Activated CD4-positive, alpha-beta memory T cell treated with anti-CD3 and anti-CD28 coated beads for 36 hours (primary cell): ENCODE data around the gene WDFY4. TPM values are rescaled to one million over a fixed set of nuclear protein-coding genes. Genes with fewer than 3 reads are reported as not detected.

Experiments
- CTCF ChIA-PET: fragments of 350-600 bp; sonication (Branson Sonifier 250); formaldehyde crosslinking; loops from one replicate; lab custom pipeline; 2021; ENCODE audit warnings: antibody characterized with exemption, inconsistent platforms; lab: Charles Lee
- POLR2A ChIA-PET: fragments of 350-600 bp; sonication (Branson Sonifier 250); formaldehyde crosslinking; loops from one replicate; lab custom pipeline; 2021; ENCODE audit warnings: antibody characterized with exemption; lab: Charles Lee
- DNase-seq: peaks from one replicate; pipeline ENCODE4 v3.0.0-alpha.2; 2020
- H3K27ac Mint-ChIP-seq: one replicate; pipeline ENCODE4 v1.8.0; 2021; ENCODE audit warnings: mixed read lengths
- H3K27me3 Mint-ChIP-seq: one replicate; pipeline ENCODE4 v1.8.0; 2021; ENCODE audit warnings: mixed read lengths
- H3K36me3 Mint-ChIP-seq: one replicate; pipeline ENCODE4 v1.8.0; 2021; ENCODE audit warnings: mixed read lengths
- H3K4me1 Mint-ChIP-seq: one replicate; pipeline ENCODE4 v1.8.0; 2021; ENCODE audit warnings: low read depth, mixed read lengths
- H3K4me3 Mint-ChIP-seq: one replicate; pipeline ENCODE4 v1.8.0; 2021; ENCODE audit warnings: mild to moderate bottlenecking, mixed read lengths
- H3K9me3 Mint-ChIP-seq: one replicate; pipeline ENCODE4 v1.8.0; 2021; ENCODE audit warnings: mixed read lengths
- intact Hi-C: fragments of 100-400 bp; cut with micrococcal nuclease; formaldehyde crosslinking; loops from one replicate; pipeline ENCODE4 v1.15.1; 2023
- total RNA-seq, 2 experiments: library from RNA; stranded (reverse); gene quantifications; one replicate each; pipeline ENCODE4 v1.2.3, GENCODE V29; 2021

WDFY4 gene
- total RNA-seq, 2 experiments from 2014 or later: not detected

DNA sequence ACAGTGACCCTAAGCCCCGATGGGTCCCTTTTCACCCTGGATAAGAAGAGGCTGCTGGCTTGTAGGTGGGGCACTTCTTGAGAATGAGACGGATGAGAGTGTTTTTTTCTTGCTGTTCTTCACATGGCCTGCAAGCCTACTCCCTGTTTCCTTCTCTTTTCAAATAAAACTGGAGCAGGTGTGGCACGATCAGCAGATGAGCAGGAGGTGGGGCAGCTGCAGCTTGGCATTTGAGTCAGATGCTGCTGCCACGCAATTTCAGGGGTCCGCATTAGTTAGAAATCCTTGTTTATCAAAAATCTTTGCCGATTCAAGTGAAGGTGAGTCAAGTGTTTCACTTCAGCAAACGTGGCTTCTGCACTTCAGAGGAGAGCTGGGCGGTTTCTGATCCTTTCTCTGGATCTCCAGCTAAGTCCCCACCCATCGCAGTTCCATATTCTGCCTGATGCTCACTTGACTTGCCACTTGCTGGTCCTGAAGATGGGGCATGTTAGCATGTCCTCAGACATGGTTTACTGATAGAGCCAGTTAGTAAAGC lies 20.8 kb downstream of the WDFY4 start:
- H3K36me3 Mint-ChIP-seq: no peaks in the 10 kb centered on the region
- no peaks in the 10 kb centered on the region for H3K4me1 Mint-ChIP-seq
- H3K9me3 Mint-ChIP-seq: no peaks in the 10 kb centered on the region
- CTCF ChIA-PET: interaction anchor here (0.7 kb wide), 1 partner anchor 49 kb away, joined by 3 read pairs; no protein-coding TSS in a partner anchor
- intact Hi-C loops: no loop called here
- POLR2A ChIA-PET: no interaction called here
- H3K4me3 Mint-ChIP-seq: no peak overlapping the region
- H3K27me3 Mint-ChIP-seq: peaks cover 2% of the 10 kb centered on the region
- H3K27ac Mint-ChIP-seq: no peak overlapping the region
- no peak for DNase-seq

DNA sequence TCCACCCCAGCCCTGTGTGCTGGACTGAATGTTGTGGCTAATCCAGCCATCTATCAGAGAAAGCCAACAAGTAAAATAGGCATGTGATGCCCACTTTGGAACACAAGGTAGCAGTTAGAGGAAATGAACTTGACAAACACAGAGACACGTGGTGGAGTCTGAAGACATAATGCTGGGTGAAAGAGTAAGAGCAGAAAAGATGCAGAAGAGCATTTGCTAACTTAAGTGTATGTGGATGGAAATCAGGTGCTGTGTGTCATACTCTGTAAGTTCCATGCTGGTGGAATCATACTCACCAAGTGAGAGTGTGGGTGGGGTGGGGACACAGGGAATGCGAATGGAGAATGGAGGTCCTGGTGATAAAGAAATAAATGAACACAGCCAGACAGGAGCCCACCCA lies 22.8 kb downstream of the WDFY4 start:
- intact Hi-C loops: no loop called here
- CTCF ChIA-PET: no interaction called here
- Mint-ChIP-seq H3K27me3 (peaks cover 3% of the 10 kb centered on the region), H3K36me3 (no peaks in the 10 kb centered on the region), H3K4me1 (no peaks in the 10 kb centered on the region), H3K9me3 (no peaks in the 10 kb centered on the region), H3K4me3 (no peak overlapping the region), H3K27ac (no peak overlapping the region)
- DNase-seq: no peak
- POLR2A ChIA-PET: no interaction called here

DNA sequence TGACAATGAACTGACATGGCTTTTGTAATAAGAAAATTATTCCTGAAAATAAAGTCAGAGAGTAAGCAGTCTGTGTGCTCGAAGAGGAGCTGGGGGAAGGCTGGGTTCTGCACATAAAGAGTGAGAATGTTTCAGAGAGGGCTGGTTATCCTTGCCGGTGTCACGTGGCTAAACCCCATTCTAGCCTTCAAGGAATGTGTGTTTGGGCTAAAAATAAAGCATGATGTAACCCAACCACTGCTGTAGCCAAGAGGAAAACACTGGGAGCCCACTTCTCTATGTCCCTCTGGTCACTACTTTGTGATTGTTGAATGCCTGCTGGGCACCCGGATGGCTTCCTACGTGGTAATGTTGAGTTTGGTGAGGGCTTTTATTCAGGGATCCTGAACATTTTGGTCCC lies 23.5 kb downstream of the WDFY4 start:
- ChIA-PET CTCF (no interaction called here), POLR2A (no interaction called here)
- intact Hi-C loops: no loop called here
- Mint-ChIP-seq H3K27me3 (peaks cover 3% of the 10 kb centered on the region), H3K4me3 (no peak overlapping the region), H3K27ac (no peak overlapping the region), H3K4me1 (no peaks in the 10 kb centered on the region), H3K36me3 (no peaks in the 10 kb centered on the region), H3K9me3 (no peaks in the 10 kb centered on the region)
- DNase-seq: no peak

DNA sequence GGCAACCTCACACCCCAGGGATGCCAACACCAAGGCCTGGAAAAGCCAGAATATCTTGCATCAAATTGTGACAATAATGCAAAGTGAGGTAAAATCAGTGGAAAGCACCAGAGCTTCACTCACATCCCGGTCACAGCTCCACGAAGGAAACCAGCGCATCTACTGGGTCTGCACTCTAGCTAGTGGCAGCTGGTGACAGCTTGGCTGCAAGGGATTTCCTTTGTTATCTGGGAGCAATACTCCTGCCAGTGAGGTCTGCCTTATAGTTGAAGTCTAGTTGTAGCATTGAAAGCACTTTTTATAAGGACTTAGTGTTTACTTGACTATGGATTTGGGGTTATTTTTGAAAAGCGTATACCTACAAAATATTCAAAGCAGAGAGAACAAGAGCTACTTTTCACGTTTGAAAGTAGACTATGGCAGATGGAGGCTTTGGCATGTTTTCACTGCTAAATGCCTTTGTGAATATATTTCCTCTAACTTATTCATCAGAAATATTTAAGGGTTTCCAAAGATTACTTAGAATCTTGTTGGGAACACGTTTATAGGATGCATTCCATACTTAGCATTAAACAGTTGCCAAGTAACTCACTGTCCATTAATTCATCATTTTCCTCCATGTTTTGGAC lies 26.1 kb downstream of the WDFY4 start:
- POLR2A ChIA-PET: no interaction called here
- intact Hi-C loops: no loop called here
- Mint-ChIP-seq H3K9me3 (peaks cover 11% of the 10 kb centered on the region), H3K27ac (no peak overlapping the region), H3K4me3 (no peak overlapping the region), H3K4me1 (no peaks in the 10 kb centered on the region), H3K36me3 (no peaks in the 10 kb centered on the region), H3K27me3 (peaks cover 1% of the 10 kb centered on the region)
- CTCF ChIA-PET: no interaction called here
- DNase-seq: no peak

DNA sequence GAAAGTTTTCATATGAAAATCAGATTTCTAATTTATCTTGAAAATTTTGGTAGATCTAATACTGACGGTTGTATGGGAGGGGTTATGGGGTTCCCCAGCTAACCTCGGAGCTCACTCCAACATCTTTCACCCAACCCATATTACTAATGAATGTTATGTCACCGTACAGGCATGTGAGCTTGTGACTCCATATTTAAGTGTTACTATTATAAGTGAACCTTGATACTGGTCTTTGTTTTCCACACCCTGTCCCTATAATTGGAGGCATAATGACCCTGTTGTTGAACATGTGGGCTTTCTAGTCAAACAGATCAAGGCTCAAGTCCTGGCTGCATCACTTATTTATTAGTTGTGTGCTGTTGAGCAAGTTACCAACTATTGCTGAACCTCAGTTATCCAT lies 27.2 kb downstream of the WDFY4 start:
- Mint-ChIP-seq H3K36me3 (no peaks in the 10 kb centered on the region), H3K9me3 (peaks cover 11% of the 10 kb centered on the region), H3K27ac (no peak overlapping the region), H3K4me1 (no peaks in the 10 kb centered on the region), H3K4me3 (no peak overlapping the region), H3K27me3 (peaks cover 1% of the 10 kb centered on the region)
- ChIA-PET POLR2A (no interaction called here), CTCF (no interaction called here)
- no peak for DNase-seq
- intact Hi-C loops: no loop called here

DNA sequence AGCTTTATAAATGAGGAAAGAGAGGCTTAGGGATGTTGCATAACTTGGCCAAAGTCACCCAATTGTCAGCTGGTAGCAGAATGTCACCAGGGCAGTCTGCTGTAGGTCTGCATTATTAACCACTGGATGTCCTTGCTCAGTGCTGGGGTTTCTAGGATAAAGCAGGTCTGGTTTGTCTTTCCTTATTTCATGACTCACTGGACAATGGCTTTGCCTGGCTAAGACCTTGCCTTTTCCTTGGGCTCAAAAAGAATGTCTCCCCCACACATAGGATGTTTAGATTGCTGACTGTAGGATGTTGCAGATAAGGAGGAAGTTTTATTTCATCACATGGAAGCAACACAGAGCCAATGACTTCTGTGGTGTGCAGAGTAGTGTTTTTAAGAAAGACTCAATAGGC lies 29.4 kb downstream of the WDFY4 start:
- no peak for DNase-seq
- intact Hi-C loops: no loop called here
- ChIA-PET CTCF (no interaction called here), POLR2A (no interaction called here)
- peaks cover 11% of the 10 kb centered on the region for H3K9me3 Mint-ChIP-seq
- no peak overlapping the region for H3K4me3 Mint-ChIP-seq
- H3K4me1 Mint-ChIP-seq: no peaks in the 10 kb centered on the region
- peaks cover 1% of the 10 kb centered on the region for H3K27me3 Mint-ChIP-seq
- no peak overlapping the region for H3K27ac Mint-ChIP-seq
- no peaks in the 10 kb centered on the region for H3K36me3 Mint-ChIP-seq

DNA sequence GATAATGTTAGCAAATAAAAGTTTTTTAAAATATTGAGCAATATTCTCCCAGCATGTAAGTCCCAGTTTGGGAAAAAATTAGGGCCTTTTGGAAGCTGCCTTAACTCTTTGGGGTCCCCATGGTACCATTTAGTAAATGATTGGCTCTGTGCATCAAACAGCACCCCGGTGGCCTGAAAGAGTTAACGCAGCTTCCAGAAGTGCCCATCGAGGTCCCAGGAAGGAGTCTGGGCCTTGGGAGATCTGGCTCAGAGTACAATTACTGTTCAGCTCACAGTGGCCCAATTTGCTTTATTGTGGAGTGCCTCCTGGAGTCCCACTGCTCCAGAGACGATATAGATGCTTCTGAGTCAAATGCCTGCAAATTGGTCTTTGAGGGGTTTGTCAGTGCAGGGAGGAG lies 31.7 kb downstream of the WDFY4 start:
- Mint-ChIP-seq H3K4me1 (no peaks in the 10 kb centered on the region), H3K9me3 (peaks cover 11% of the 10 kb centered on the region), H3K4me3 (no peak overlapping the region), H3K27me3 (peaks cover 1% of the 10 kb centered on the region), H3K27ac (no peak overlapping the region), H3K36me3 (no peaks in the 10 kb centered on the region)
- CTCF ChIA-PET: no interaction called here
- no peak for DNase-seq
- intact Hi-C loops: no loop called here
- POLR2A ChIA-PET: no interaction called here

DNA sequence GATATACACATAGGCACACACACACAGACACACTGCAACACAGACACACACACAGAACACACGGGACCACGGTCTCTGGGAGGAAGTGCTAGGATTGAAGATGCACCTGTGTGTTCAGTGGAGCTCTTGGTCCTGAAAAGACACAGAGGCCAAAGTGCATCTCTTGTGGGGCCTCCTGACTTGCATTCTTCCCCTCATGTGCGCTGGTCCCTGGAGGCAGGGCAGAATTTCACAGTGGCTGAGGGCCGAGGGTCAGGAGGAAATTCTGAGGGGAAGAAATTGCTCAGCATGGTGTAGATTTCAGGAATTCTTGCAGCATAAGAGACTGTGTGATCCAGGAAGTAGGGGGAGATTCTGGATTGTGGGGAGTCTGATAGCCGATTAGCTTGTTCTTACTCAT lies 35.9 kb downstream of the WDFY4 start:
- no peaks in the 10 kb centered on the region for H3K27me3 Mint-ChIP-seq
- H3K36me3 Mint-ChIP-seq: no peaks in the 10 kb centered on the region
- H3K4me1 Mint-ChIP-seq: no peaks in the 10 kb centered on the region
- ChIA-PET POLR2A (no interaction called here), CTCF (no interaction called here)
- no peak for DNase-seq
- no peak overlapping the region for H3K27ac Mint-ChIP-seq
- H3K9me3 Mint-ChIP-seq: no peaks in the 10 kb centered on the region
- intact Hi-C loops: no loop called here
- no peak overlapping the region for H3K4me3 Mint-ChIP-seq

DNA sequence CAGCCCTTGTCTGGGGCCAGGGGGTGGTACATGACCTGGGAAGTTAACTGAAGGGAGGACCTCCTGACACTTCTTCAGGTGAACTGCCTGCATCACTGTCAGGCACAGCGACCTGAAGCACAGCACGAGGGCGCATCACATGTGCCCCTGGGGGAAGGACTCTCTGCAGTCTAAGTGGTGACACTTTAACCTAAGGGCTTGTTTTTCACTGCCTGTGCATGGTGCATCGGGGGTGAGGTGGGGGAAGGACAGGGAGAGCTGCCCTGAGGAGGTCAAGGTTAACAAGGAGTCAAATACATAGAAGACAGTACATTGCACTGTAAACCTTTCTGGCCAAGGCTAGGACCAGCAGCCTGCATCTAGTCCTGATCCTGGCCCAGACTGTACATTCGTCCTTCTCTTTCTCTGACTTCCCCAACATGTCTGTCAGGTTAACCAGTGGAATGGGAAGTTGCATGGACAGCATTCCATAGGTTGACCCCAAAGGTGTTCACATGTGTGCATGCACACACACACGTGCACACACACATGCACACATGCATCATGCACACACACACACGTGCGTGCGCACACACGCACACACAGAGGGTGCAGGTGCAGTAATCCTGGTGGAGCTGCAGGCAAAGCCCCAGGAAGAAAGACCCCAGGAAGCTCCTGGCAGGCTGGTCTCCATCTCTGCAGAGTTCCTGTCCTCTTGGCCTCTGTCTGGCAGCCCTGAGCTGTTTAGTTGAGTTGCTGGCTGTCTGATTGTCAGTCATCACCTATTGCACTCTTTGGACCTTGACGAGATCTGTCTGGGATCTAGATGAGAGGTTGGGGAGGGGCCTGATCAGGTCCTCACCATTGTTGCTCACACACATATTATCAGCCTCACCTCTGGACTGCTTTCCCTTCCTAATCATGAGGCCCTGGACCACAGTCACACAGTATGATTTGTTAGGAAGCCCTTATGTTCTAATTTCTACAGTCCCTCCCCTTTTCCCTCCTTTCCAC lies 37.8 kb downstream of the WDFY4 start:
- no peaks in the 10 kb centered on the region for H3K4me1 Mint-ChIP-seq
- no peaks in the 10 kb centered on the region for H3K36me3 Mint-ChIP-seq
- CTCF ChIA-PET: interaction anchor here (1.0 kb wide), 1 partner anchor 67 kb away, joined by 3 read pairs; no protein-coding TSS in a partner anchor
- DNase-seq: no peak
- H3K4me3 Mint-ChIP-seq: no peak overlapping the region
- no peaks in the 10 kb centered on the region for H3K9me3 Mint-ChIP-seq
- intact Hi-C loops: no loop called here
- POLR2A ChIA-PET: no interaction called here
- H3K27me3 Mint-ChIP-seq: no peaks in the 10 kb centered on the region
- H3K27ac Mint-ChIP-seq: no peak overlapping the region

DNA sequence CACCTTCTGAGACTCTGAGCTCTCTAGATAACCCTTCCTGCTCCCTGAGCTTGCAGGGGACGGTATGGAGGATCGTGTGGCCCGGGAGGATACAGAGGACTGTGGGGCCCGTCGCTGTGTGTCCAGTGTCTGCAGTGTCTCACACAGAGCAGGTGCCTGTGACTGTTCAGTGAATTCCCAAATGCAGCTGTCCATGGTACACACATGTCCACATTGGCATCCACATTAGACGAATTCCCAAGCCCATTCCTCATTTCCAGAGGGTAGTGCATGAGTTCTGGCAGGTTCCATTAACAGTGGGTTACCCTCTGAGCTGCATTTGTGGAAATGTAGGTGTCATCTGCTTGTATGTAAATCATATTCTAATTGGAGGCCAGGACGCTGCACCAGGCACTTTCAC lies 39.5 kb downstream of the WDFY4 start:
- ChIA-PET CTCF (no interaction called here), POLR2A (no interaction called here)
- Mint-ChIP-seq H3K4me1 (no peaks in the 10 kb centered on the region), H3K9me3 (no peaks in the 10 kb centered on the region), H3K4me3 (no peak overlapping the region), H3K36me3 (no peaks in the 10 kb centered on the region), H3K27me3 (no peaks in the 10 kb centered on the region), H3K27ac (no peak overlapping the region)
- DNase-seq: no peak
- intact Hi-C loops: no loop called here

DNA sequence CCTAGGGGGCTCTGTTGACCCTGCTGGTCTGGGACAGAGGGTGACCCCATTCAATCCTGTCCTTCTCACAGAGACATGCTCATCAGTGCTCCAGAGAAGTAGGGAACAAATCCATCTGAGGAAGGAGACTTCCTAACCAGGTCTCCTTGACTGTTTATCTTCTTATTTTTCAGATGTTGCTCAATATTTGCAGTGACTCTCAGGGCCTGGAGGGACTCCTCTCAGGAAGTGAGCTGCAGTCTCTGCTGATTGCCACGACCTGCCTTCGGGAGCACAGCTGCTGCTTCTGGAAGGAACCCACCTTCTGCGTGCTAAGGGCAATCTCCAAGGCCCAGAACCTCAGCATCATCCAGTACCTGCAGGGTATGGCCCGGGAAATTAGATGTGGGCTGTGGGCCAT lies 41.0 kb downstream of the WDFY4 start:
- no peak for DNase-seq
- Mint-ChIP-seq H3K4me1 (no peaks in the 10 kb centered on the region), H3K27ac (no peak overlapping the region), H3K9me3 (no peaks in the 10 kb centered on the region), H3K36me3 (no peaks in the 10 kb centered on the region), H3K4me3 (no peak overlapping the region), H3K27me3 (no peaks in the 10 kb centered on the region)
- CTCF ChIA-PET: no interaction called here
- POLR2A ChIA-PET: no interaction called here
- intact Hi-C loops: no loop called here

DNA sequence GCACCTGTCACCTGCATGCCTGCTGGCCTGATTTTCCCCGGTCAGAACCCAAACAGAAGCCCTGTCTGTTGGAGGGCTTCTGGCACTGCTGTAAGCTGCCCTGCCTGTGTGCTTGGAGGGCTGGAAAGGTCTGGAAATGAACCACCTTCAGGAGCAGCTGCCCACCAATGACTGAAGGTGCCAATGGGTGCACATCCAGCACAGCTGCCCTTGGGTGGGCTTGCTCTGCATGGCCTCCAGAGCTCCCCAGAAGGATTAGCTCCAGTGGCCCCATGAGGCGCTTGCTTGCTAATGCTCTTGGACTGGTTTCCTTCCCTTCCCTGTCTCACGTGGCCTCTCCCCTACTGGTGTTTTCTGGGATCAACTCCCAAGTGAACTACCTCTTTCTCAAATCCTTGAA lies 43.2 kb downstream of the WDFY4 start:
- H3K4me3 Mint-ChIP-seq: no peak overlapping the region
- no peaks in the 10 kb centered on the region for H3K36me3 Mint-ChIP-seq
- POLR2A ChIA-PET: no interaction called here

More for the DNA sequence above, 43.2 kb downstream of the WDFY4 start:
- Mint-ChIP-seq H3K27ac (no peak overlapping the region), H3K4me1 (no peaks in the 10 kb centered on the region), H3K9me3 (no peaks in the 10 kb centered on the region), H3K27me3 (no peaks in the 10 kb centered on the region)
- CTCF ChIA-PET: no interaction called here
- intact Hi-C loops: no loop called here
- DNase-seq: no peak
